IPS-NIHi7 (cell line): ENCODE data around the gene BRME1.

ENCODE experiments used
- DNase-seq: peaks from one replicate; pipeline ENCODE4 v3.0.0; 2012; ENCODE audit warnings: mixed read lengths; ENCODE audit errors: extremely low spot score

Gene BRME1

DNA sequence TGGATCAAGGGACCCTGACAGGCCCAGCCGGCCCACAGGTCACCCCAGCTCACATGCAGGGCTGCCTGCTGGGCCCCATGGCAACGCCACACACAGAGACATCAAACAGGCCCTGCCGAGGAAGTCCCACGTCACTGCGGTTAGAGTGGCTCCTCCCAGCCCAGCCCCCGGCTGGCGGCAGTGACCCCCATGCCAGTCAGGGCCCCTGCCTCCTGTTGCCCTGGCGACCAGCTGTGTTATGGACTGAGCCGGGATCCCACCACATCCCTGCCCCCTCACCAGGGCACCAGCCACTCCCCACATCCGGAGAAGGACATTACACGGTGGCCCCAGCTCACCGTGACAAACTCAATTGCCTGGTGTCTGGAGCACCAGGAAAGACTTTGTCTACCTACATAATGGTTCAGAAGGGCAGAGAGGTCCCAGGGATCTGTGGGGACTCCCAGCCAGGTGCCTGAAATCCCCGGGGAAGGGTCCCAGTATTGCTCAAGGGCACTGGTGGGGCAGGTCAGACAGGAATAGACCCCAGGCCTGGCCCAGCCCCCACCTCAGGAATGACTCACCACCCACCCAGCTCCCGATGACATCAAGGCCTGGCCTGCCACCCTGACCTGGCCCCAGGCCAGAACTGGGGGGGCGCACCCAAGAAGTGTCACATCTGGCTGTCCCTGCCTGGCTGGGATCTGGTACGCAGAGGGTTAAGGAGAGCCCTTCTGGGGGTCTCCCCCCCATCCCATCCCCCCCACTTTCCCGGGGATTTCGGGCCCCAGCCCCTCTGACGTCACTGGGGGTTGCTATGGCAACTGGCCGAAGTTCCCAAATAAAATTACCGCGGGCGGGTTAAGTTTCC is 59.1 kb downstream of the BRME1 start:
- peak; percentile 74 for DNase-seq

DNA sequence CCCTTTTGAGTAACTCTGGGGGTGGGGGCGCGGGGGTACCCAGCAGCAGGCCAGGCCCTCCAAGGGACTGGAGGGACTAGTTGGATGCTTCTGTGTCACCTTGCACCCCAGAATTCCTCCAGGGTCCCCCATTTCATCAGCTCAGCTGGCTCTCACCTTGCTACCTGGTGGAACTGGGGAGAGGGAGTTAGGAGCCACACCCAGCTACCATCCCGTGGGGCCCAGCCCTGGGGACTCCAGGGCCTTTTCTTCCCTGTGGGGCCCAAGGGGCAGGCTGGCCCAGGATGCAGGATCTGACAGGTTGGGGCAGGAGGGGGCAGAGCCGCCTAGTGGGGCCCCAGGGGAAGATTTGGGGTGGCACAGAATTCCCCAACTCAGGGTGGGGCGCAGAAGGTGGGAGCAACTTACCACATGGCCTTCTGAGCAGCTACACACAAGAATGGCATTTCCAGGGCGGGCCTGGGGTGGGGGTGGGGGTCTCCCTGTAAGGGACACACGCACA is 61.7 kb downstream of the BRME1 start:
- DNase-seq: peak; percentile 3

DNA sequence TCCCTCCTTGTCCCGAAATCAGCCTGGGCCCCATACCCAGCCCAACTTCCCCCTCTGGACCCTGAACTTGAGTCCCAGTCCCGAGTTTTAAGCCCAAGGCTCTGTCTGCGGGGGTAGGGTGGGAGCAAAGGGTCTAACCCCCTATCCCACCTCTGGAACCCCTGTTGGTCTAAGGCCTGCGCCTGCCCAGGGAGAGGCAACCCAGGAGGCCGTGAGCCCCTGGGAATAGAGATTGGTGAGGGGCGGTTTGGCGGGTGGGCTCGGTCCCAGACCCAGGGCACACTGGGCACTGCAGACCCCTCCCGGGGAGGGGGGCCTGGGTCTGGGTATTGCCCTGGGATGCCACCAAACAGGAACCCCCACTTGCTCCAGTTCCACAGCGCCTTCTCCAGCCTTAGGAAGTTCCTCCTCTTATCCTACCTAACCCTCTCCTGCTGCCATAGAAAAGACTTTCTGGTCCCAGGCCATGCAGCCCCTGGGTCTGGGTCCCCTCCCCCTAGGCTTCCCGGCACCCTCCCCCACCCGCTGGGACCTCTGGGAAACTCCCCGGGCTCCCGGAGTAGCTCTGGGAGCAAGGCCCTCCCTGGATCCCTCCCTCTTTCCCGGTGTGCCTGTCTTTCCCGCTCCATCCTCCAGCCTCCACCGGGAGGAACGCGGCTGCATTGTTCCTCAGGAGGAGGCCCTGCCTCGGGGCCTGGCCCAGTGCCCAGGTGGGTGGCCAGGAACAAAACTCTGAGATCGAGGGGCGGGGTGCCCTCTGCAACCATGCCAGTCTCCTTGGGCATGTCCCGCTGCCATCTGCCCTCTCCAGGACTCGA is 62.6 kb downstream of the BRME1 start:
- peak; percentile 28 for DNase-seq

DNA sequence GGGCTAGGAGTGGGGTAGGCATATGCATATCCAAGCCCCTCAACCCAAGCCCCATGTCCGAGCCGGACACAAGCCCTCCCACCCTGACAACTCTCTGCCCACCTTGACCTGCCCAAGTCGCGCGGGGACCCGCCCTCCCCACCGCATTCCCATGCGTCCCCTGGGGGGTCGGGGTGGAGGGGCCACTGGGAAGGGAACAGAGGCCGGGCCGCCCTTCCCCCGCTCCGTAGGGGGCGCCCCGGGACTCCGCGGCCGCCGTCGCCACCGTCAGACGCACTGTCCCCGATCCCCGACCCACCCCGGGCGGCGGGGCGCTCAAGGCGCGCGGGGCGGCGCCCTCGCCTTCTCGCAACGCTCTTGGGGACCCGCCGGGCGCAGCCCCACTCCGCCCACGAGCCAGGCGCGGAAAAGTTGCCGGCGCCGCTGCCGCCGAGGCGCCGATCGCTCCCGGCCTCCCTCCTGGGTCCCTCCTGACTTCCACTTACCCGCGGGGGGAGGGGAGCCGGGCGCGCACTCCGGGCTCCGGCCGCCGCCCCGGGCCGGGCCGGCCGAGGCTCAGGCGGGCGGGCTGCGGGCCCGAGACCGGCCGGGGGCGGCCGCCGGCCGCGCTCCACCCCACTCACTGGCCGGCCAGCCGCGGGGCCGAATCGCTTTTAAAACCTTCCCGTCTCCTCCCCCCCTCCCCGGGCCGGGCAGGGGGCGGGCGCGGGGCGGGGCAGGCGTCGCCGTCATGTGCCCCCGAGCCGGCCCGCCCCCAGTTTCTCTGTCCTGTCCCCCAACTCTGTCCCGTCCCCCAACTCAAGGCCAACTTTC is 63.4 kb downstream of the BRME1 start:
- DNase-seq: peak; percentile 54

DNA sequence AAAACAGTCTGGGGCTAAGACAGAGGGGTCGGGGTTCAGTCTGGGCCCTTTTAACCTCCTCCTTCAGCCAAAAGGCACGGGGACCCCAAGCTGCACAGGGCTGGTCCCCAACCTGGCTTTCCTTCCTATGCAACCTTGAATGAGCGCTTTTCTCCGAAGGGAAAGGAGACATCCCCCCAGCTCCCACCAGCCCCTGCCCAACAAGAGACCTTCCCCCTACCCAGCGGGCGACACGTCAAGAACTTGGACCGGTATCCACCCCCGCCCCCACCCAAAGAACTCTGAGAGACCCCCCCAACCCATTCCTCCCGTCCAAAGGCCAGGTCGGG is 64.0 kb downstream of the BRME1 start:
- DNase-seq: peak; percentile 4

DNA sequence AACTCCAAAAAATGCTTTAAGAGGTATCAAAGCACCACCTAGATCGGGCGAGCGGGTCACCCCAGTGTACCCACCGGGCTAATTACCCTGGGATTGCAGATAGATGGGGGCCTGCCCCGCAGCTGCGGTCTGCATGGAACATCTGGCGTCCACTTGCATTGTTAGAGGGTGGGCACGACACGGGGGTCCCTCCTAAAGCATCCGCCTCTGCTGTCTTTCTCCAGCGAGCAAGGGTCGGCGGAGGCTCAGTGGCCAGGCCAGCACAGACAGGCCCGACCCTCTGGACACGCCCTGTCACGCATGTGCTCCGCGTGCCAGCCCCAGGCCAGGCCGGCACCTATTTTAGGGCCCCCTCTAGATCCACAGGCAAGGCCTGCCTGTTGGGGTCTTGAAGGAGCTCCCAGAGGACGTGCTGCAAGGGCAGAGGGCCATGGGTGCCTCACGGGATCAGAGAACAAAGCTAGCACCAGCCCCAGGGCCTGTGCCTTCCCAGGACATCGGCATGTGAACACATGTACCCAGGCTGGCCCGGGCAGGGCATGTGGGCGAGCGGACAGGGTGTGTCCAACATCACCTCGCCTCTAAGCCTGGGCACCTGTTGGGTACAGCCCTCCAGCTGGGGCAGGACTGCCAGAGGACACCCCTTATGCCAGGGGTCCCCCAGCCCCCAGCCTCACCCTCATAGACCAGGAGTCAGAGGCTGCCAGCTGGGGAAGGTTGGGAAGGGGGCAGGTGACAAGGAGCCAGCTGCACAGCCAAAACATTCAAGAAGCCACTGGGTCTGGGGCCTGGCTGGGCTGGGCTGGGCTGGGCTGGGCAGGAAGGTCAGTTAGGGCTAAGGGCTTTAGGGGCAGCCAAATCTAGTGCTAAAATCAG is 64.6 kb downstream of the BRME1 start:
- peak; percentile 5 for DNase-seq

DNA sequence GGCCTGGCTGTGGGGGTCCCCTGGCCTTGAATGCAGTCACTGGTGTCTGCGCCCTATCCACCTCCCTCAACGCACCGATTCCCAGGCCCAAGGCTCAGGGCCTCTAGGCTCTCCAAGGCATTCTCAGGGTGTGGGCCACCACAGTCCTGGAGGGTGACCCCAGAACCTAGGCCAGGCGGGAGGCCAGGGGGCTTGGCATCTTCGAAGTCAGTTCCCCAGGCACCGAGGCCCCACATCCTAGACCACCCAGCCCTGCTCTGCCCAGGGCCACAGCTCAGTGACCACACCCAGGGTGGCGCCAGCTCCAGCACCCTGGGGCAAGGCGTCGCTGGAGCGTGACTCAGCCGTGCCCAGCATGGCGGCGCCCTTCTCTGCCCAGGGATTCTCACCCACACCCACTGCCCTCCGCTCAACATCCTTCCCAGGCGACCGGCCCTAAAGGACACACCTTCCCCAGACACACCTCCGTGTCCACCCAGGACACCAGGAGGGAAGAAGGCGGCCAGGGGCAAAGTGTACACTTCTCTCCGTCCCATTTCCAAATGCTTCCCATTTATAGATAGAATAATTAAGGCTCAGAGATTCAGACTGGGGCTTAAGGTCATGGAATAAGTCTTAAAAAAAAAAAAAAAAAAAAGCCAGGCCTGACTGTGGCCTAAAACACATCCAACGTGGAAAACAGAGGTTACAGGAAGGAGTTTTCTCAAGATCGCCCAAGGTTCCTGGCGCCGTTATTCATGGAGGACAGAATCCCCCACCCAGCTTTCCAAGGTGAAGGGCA is 65.4 kb downstream of the BRME1 start:
- peak; percentile 6 for DNase-seq

DNA sequence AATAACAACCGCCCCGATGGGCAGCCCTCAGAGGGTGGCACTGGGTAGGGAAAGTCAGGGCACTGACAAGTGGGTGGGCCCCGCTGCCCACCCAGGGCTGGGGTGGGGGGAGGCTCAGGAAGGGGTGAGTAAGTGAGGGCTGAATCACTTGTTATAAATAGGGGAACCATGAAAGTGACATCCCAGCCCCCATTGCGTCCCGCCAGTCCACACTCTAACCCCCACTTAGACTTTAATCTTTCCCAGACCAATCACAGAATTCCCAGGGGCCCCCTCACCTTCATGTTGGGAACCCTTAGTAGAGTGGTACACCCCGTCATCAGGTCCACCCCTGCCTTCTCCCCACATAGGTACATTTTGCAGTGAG is 66.0 kb downstream of the BRME1 start:
- DNase-seq: no peak

DNA sequence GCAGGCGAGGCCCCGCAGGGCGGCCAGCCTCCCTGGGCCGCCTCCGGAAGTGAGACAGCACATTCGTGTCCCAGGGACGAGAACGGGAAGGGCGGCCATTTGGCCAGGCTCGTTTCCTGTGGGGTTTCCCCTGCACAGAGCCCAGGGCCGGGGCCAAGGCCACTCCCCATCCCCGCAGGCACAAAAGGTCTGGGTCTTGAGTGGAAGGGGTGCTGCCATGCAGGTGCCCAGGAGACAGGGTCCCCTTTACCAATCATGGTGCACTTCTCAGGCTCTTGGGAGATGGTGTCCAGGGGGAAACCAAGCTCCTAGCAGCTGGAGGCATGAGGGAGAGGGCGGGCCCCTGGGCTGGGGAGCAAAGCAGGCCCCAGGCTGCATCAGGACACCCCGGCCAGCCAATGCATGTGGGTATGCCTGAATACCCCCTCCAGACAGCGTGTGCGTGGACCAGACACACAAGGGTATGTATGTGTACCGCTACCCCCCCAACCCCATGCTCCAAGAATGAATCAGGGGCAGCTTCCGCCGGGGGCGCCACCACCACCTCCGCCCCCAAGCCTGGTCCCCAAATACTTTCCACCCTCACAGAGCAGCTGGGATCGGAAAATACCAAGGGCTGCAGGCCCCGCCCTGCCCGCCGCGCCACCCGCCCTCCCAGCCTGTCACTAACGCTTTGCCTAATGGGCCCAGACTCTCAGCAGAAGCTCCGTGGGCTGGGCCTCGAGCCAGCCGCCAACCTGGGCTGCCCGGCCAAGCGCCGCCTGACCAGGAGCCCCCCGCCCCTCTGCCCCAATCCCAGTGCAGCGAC is 66.6 kb downstream of the BRME1 start:
- DNase-seq: peak; percentile 16

DNA sequence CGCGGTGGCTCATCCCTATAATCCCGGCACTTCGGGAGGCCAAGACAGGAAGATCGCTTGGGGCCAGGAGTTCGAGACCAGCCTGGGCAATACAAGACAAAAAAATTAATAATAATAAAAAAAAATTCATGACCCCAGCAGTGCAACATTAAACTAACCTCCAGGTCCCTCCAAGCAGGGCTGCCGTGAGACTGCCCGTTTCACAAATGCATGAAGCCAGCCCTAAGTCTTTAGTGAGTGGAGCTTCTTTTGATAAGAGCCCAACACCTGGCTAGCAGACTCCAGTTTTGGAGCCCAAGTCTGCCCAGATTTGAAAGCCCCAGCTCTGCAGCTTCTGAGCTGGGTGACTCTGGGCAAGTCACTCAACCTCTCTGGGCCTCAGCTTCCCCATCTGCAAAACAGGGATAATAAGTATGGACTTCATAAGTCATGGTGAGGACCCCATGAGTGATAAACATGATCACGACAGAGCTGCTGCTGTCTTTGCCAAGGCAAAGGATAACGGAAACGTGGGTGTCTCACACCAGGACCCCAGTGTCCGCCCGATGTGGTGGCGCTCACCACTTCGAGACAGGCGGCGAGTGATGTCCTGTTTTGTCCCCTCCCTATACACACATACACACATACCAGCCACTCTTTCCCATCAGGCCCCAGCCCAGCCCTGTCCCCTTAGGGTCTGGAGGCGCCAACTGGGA is 67.3 kb downstream of the BRME1 start:
- DNase-seq: no peak

DNA sequence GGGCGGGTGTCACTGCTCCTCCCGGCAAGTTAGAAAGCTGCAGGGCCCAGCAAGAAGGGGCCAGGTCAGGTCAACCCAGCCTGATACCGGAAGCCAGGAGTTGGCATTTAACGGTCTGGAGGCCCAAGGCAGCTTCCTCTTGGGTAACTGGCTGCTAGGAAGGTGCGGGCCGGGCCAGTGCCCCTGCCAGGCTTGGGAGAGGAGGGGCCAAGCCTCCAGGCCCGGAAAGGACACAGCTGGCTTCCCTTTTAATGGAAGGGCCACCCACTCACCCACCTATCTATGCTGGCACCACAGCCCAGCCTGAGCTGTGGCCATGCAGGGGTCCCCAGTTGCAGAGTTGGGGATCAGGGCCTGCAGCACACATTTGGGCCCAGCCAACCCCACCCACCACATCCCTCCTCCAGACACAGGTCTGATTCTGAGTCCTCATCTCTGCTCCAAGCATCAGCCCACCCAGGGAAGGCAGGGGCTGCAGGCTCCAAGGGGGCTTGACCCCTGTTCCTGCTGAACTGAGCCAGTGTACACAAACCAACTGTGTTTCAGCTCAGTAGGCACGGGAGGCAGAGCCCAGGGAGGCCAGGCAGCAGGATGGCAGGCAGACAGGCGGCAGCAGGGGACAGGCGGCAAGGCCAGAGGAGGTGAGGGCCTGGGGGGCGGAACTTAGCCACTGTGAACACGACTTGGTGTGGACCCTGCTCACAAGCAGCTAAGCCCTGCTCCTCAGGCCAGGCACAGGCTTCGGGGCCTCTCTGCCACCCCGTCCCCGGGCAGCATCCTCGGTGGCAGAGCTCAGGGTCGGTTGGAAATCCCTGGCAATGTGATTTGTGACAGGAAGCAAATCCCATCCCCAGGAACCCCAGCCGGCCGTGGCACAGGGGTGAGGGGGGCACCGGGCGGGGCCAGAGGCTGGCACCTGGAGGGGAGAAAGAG is 69.9 kb downstream of the BRME1 start:
- no peak for DNase-seq

DNA sequence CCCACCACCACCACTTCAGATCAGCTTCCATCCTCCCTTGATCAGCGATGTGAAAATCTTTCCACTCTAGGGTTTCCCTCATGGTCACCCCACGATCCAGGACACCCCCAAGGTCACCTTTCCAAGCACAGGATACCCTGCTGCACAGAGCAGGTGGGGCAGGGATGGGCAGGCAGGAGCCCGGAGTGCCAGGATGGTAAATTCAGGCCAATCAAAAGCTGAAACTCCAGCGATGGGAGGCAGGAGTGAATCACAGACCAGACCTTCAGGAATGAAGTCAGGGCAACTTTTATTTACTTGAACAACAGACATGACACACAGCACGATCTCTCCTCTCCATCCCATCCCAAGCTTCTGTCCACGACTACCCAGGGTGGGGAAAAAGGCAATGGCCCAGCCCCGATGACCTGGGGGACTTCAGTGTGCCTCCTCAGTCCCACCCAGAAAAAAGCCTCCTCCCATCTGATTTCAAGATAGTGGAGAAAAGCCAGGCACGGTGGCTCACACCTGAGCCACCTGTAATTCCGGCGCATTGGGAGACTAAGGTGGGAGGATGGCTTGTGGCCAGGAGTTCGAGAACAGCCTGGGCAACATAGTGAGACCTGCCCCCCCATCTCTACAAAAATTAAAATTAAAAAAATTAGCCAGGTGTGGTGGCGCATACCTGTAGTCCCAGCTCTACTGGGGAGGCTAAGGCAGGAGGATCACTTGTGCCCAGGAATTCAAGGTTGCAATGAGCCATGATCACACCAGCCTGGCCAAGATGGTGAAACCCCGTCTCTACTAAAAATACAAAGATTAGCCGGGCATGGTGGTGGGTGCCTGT is 71.5 kb downstream of the BRME1 start:
- DNase-seq: no peak

DNA sequence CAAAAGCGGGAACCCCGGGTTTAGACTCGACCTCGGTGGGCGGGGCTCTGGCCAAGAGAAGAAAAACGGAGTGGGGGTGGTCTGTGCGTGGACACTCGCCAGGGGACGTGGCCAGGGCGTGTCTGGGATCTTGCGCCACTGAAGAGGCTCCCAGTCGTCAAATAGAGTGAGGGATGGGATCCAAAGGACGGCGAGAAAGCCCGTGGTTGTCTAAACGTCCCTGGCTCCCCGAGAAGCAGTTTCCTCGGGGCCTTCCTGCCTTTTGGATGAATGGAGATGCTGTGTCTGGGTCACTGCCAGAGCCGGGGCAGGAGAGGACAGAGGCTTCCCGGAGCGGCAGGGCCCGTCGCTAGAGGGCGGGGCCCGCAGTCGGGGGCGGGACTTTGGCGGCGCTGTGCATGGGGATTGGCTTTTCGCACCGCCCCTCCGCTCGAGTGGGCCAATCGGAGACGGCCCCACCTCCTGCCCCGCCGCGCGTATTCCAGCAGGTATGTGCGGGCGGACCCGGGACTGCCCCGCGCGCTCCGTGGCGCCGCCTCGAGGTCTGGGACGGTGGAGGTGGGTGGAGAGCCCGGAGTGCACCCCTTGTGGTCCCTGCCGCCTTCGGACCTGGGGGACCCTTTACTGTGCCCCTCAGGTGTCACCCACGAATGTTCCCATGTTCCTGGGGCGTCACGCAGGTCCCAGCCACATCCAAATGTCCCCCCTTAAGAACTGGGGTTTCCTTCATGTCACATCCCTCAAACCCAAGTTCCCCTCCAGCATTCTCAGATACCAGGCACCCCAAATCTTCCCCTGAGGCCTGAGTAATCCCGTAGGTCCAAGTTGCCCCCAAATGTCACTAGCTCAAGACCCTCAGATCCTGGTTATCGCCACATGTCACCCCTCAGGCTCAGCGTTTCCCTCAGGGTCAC is 72.3 kb downstream of the BRME1 start:
- peak; percentile 96 for DNase-seq
